ENCODE results near the gene KMT2C. TPM values are rescaled to one million over a fixed set of nuclear protein-coding genes. Genes with fewer than 3 reads are reported as not detected.

KMT2C gene
- total and polyA plus RNA-seq, 3 donors from 2014 or later, result 32.8 to 167 (median 154) TPM

GRCh38 chr7:152089183-152089582 is 346.6 kb downstream of the KMT2C start:
- H3K4me1 ChIP-seq, result peaks cover 12% of the 10 kb centered on the region

GRCh38 chr7:152086513-152086912 is 349.3 kb downstream of the KMT2C start:
- H3K27ac ChIP-seq, result no peak overlapping the region
- no peaks in the 10 kb centered on the region for H3K27me3 ChIP-seq
- TF ChIP-seq CTCF (IDR thresholded peaks at IDR 0.05) (no peak), POLR2A (IDR thresholded peaks at IDR 0.05) (no peak)
- 48 to 61% methylated on average over 1 of the region's 1 CpG for WGBS, 2 donors
- no peaks in the 10 kb centered on the region for H3K9me3 ChIP-seq
- no peaks in the 10 kb centered on the region for H3K36me3 ChIP-seq (ENCODE audit: low read depth, missing control alignments)
- no peak for DNase-seq
- intact Hi-C loops (cut with DNase I; ENCODE audit: low total_unique reads), result no loop called here
- no peaks in the 10 kb centered on the region for H3K4me1 ChIP-seq
- no peak overlapping the region for H3K4me3 ChIP-seq

More at GRCh38 chr7:152089183-152089582, 346.6 kb downstream of the KMT2C start:
- Histone ChIP-seq H3K9me3 (no peaks in the 10 kb centered on the region), H3K36me3 (ENCODE audit: low read depth, missing control alignments) (no peaks in the 10 kb centered on the region), H3K4me3 (no peak overlapping the region), H3K27ac (no peak overlapping the region), H3K27me3 (no peaks in the 10 kb centered on the region)
- TF ChIP-seq POLR2A (IDR thresholded peaks at IDR 0.05), result no peak
- TF ChIP-seq CTCF (IDR thresholded peaks at IDR 0.05), result no peak
- intact Hi-C loops (cut with DNase I; ENCODE audit: low total_unique reads), result no loop called here
- 93 to 98% methylated on average over 7 of the region's 7 CpGs for WGBS, 2 donors
- no peak for DNase-seq

GRCh38 chr7:152085131-152085530 is 350.7 kb downstream of the KMT2C start:
- H3K27me3 ChIP-seq, result no peaks in the 10 kb centered on the region
- WGBS, 2 donors, result 92 to 93% methylated on average over 3 of the region's 3 CpGs
- no peak for DNase-seq
- no peak overlapping the region for H3K4me3 ChIP-seq
- H3K4me1 ChIP-seq, result no peaks in the 10 kb centered on the region
- TF ChIP-seq POLR2A (IDR thresholded peaks at IDR 0.05), result no peak
- H3K36me3 ChIP-seq (ENCODE audit: low read depth, missing control alignments), result no peaks in the 10 kb centered on the region
- no peak overlapping the region for H3K27ac ChIP-seq
- intact Hi-C loops (cut with DNase I; ENCODE audit: low total_unique reads), result no loop called here
- H3K9me3 ChIP-seq, result no peaks in the 10 kb centered on the region

Small RNAs within 50 kb of the gene (small RNA-seq; reads per million reads assigned to genes)
- 0 reads per million in 2 donors for gene AC104692.1
- gene AC104692.2, result 0 reads per million in 2 donors
- gene RF00019, result 0 reads per million in 2 donors

Other genes starting within 250 kb of the KMT2C start
- 1 to 10 TPM; 5.7 to 9.6 TPM for gene XRCC2, start 240.1 kb upstream of the KMT2C start, total RNA-seq
- gene XRCC2, start 240.1 kb upstream of the KMT2C start, polyA plus RNA-seq (ENCODE audit: insufficient read depth, low read depth, low replicate concordance), result 3.4 TPM